Measurements from ENCODE around the gene ASAP2.

DNA sequence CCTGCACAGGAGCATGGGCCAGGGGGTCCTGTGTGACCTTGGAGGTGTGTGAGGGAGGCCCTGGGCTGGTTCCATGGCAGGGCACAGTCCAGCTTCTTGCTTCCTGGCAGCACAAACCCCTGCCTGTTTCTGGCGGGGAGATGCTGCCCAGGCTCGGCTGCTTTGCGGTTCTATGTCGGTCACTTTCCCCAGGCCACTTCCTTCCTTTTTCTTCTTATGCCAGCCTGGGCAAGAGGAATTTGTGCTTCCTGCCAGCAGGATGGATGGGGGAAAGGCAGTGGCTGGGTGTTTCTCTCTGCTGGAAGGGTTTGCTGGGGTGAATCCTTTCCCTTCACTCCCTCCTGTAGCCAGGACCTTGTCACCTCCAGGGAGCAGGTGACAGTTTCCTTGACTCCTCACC, 24.3 kb downstream of the ASAP2 start:
- no peak for TF ChIP-seq EZH2 (IDR thresholded peaks at IDR 0.05; ENCODE audit: borderline replicate concordance, low read depth, low read length, severe bottlenecking)
- TF ChIP-seq, protein P1, sequence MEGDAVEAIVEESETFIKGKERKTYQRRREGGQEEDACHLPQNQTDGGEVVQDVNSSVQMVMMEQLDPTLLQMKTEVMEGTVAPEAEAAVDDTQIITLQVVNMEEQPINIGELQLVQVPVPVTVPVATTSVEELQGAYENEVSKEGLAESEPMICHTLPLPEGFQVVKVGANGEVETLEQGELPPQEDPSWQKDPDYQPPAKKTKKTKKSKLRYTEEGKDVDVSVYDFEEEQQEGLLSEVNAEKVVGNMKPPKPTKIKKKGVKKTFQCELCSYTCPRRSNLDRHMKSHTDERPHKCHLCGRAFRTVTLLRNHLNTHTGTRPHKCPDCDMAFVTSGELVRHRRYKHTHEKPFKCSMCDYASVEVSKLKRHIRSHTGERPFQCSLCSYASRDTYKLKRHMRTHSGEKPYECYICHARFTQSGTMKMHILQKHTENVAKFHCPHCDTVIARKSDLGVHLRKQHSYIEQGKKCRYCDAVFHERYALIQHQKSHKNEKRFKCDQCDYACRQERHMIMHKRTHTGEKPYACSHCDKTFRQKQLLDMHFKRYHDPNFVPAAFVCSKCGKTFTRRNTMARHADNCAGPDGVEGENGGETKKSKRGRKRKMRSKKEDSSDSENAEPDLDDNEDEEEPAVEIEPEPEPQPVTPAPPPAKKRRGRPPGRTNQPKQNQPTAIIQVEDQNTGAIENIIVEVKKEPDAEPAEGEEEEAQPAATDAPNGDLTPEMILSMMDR (IDR thresholded peaks at IDR 0.05; ENCODE audit: borderline replicate concordance, extremely low read depth, low read length, poor library complexity, severe bottlenecking): no peak
